K562 (cell line): ENCODE results near the gene ASCC2. TPM values are rescaled to one million over a fixed set of nuclear protein-coding genes. Genes with fewer than 3 reads are reported as not detected.

ENCODE experiments used
- ATF1 ChIP-seq, 2 experiments: fragments of 450-650 bp in 1 of 2; IDR thresholded peaks; 2 replicates each; pipeline ENCODE4 v1.6.1; 2016; ENCODE audit warnings: missing compliant biosample characterization in 1 of 2, missing genetic modification characterization in 1 of 2
- ATF6 ChIP-seq: sonication (generic); formaldehyde crosslinking; IDR thresholded peaks from 2 replicates; pipeline ENCODE4 v1.4.0; 2020; ENCODE audit warnings: mild to moderate bottlenecking, missing genetic modification reagents
- ATF7 ChIP-seq: fragments of 450-650 bp; IDR thresholded peaks from 2 replicates; pipeline ENCODE4 v1.7.1; 2014; ENCODE audit warnings: mild to moderate bottlenecking, moderate library complexity
- CBFA2T3 ChIP-seq: fragments of 450-650 bp; IDR thresholded peaks from 2 replicates; pipeline ENCODE4 v1.6.1; 2017
- CHD2 ChIP-seq: IDR thresholded peaks from 2 replicates; pipeline ENCODE4 v1.6.1; 2011; ENCODE audit warnings: low read depth, low read length
- E2F6 ChIP-seq, 2 experiments: IDR thresholded peaks; 2 replicates each; pipeline ENCODE4 v1.6.1; 2011; ENCODE audit warnings: borderline replicate concordance in 1 of 2, control low read depth in 1 of 2, low read depth in 1 of 2, low read length in 1 of 2, mild to moderate bottlenecking in 1 of 2, mixed read lengths in 1 of 2, moderate library complexity in 1 of 2; ENCODE audit not compliant: insufficient read depth in 1 of 2, insufficient read length in 1 of 2, poor library complexity in 1 of 2, severe bottlenecking in 1 of 2; ENCODE audit errors: extremely low read depth in 1 of 2
- FIP1L1 ChIP-seq: fragments of 200-400 bp; formaldehyde crosslinking; IDR thresholded peaks from 2 replicates; pipeline ENCODE4 v1.6.1; 2018; ENCODE audit warnings: mild to moderate bottlenecking, low read depth, low read length; ENCODE audit not compliant: poor library complexity, severe bottlenecking
- KDM1A ChIP-seq, 2 experiments: fragments of 450-650 bp; IDR thresholded peaks; 2 replicates each; pipeline ENCODE4 v1.6.1; 2016; ENCODE audit warnings: mild to moderate bottlenecking in 2 of 2
- MXI1 ChIP-seq: IDR thresholded peaks from 2 replicates; pipeline ENCODE4 v1.6.1; 2011; ENCODE audit warnings: low read depth, mild to moderate bottlenecking, improper control_type of control experiment, low read length
- PHF21A ChIP-seq: fragments of 450-650 bp; IDR thresholded peaks from 2 replicates; pipeline ENCODE4 v1.6.1; 2017; ENCODE audit warnings: low read depth, borderline replicate concordance
- POLR2B ChIP-seq: fragments of 450-650 bp; IDR thresholded peaks from 2 replicates; pipeline ENCODE4 v1.6.1; 2018; ENCODE audit warnings: low read depth; ENCODE audit not compliant: partially characterized antibody
- RBFOX2 ChIP-seq: fragments of 200-400 bp; formaldehyde crosslinking; IDR thresholded peaks from 2 replicates; pipeline ENCODE4 v1.6.1; 2017; ENCODE audit warnings: low read depth, mild to moderate bottlenecking, low read length, moderate library complexity
- XRCC4 ChIP-seq: IDR thresholded peaks from one replicate; pipeline ENCODE4 v1.6.1; 2011; ENCODE audit not compliant: insufficient read depth, insufficient read length; ENCODE audit errors: extremely low read depth
- ZNF75A ChIP-seq: fragments of 450-650 bp; formaldehyde crosslinking; IDR thresholded peaks from 2 replicates; pipeline ENCODE4 v1.4.0; 2020; ENCODE audit warnings: mild to moderate bottlenecking
- ZZZ3 ChIP-seq: fragments of 450-650 bp; IDR thresholded peaks from 2 replicates; pipeline ENCODE4 v1.6.1; 2016; ENCODE audit warnings: antibody characterized with exemption, mild to moderate bottlenecking, moderate library complexity
- polyA plus RNA-seq, 8 experiments: library from polyadenylated mRNA; depleted of rRNA in 4 of 8; stranded (reverse) in 5 of 8; unstranded in 3 of 8; fragments of >200 nt; fragmentation: Nextera tagmentation in 2 of 8; fragmentation: Illumina TruSeq in 1 of 8; extraction: Ambion mirVana in 2 of 8; extraction: Trizol in 1 of 8; gene quantifications; 2 replicates each; pipeline versions ENCODE4 v1.2.1 to v1.2.3, GENCODE V29; 2011 to 2014; ENCODE audit warnings: inconsistent platforms in 1 of 8, missing spikeins in 1 of 8
- total RNA-seq, 7 experiments: library from RNA; depleted of rRNA in 6 of 7; stranded (reverse); fragments of >200 nt in 6 of 7; fragmentation: Illumina TruSeq in 2 of 7; extraction: Trizol in 2 of 7; gene quantifications; 2 replicates each; pipeline versions ENCODE4 v1.2.1 to v1.2.3, GENCODE V29; 2011 to 2021; ENCODE audit warnings: low replicate concordance in 1 of 7
- TF ChIP-seq, protein P1 (sequence below): fragments of 250-450 bp; sonication (Bioruptor Pico); IDR thresholded peaks from 2 replicates; pipeline ENCODE4 v1.4.0; 2020
- TF ChIP-seq, protein P2 (sequence below), 2 experiments: fragments of 450-650 bp; conservative IDR thresholded peaks; 2 replicates each; pipeline ENCODE4 v1.6.1; 2017; ENCODE audit warnings: mild to moderate bottlenecking in 2 of 2, moderate library complexity in 2 of 2
- TF ChIP-seq, protein P3 (sequence below): sonication (generic); formaldehyde crosslinking; IDR thresholded peaks from 2 replicates; pipeline ENCODE4 v1.8.1; 2023; ENCODE audit warnings: mild to moderate bottlenecking, missing genetic modification reagents

Gene ASCC2
- total and polyA plus RNA-seq, 9 of the 15 experiments (the other 6 are each of a cell fraction or from before 2014, with no cell fraction given) = 4.0 to 46.7 (median 26.8) TPM

GRCh38 chr22:29837741-29838598 is at the start of gene ASCC2 (continued):
- TF ChIP-seq E2F6 (IDR thresholded peaks at IDR 0.05; ENCODE audit: borderline replicate concordance in 1 of 2, extremely low read depth in 1 of 2, insufficient read depth in 1 of 2, insufficient read length in 1 of 2, low read depth in 1 of 2, low read length in 1 of 2, poor library complexity in 1 of 2, severe bottlenecking in 1 of 2) (peak in 1 of 2 experiments; percentile 30), POLR2B (peak; percentile 76), XRCC4 (no peak), ATF1 (CRISPR knock-in tag; IDR thresholded peaks at IDR 0.05) (no peak), ATF1 (tag; IDR thresholded peaks at IDR 0.05) (peak; percentile 39), CHD2 (no peak), ATF7 (peak; percentile 73), ZNF75A (CRISPR knock-in tag) (no peak), ZZZ3 (no peak), CBFA2T3 (0 out of 2 replicates have a peak, but pooled peaks have one; percentile 2), KDM1A (IDR thresholded peaks at IDR 0.05) (peak in 1 of 2 experiments; percentile 40; a peak in 1 of 4 replicates), FIP1L1 (peak; percentile 39), MXI1 (no peak), RBFOX2 (peak; percentile 90), ATF6 (CRISPR knock-in tag) (peak; percentile 83; the same call in 1 of the 2 replicates), PHF21A (no peak)
- TF ChIP-seq, protein P1, sequence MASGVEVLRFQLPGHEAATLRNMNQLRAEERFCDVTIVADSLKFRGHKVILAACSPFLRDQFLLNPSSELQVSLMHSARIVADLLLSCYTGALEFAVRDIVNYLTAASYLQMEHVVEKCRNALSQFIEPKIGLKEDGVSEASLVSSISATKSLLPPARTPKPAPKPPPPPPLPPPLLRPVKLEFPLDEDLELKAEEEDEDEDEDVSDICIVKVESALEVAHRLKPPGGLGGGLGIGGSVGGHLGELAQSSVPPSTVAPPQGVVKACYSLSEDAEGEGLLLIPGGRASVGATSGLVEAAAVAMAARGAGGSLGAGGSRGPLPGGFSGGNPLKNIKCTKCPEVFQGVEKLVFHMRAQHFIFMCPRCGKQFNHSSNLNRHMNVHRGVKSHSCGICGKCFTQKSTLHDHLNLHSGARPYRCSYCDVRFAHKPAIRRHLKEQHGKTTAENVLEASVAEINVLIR (CRISPR knock-in tag) = no peak
- TF ChIP-seq, protein P2, sequence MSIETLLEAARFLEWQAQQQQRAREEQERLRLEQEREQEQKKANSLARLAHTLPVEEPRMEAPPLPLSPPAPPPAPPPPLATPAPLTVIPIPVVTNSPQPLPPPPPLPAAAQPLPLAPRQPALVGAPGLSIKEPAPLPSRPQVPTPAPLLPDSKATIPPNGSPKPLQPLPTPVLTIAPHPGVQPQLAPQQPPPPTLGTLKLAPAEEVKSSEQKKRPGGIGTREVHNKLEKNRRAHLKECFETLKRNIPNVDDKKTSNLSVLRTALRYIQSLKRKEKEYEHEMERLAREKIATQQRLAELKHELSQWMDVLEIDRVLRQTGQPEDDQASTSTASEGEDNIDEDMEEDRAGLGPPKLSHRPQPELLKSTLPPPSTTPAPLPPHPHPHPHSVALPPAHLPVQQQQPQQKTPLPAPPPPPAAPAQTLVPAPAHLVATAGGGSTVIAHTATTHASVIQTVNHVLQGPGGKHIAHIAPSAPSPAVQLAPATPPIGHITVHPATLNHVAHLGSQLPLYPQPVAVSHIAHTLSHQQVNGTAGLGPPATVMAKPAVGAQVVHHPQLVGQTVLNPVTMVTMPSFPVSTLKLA (conservative IDR thresholded peaks at IDR 0.05) = peak in 1 of 2 experiments; percentile 64; a peak in 2 of 4 replicates
- TF ChIP-seq, protein P3, sequence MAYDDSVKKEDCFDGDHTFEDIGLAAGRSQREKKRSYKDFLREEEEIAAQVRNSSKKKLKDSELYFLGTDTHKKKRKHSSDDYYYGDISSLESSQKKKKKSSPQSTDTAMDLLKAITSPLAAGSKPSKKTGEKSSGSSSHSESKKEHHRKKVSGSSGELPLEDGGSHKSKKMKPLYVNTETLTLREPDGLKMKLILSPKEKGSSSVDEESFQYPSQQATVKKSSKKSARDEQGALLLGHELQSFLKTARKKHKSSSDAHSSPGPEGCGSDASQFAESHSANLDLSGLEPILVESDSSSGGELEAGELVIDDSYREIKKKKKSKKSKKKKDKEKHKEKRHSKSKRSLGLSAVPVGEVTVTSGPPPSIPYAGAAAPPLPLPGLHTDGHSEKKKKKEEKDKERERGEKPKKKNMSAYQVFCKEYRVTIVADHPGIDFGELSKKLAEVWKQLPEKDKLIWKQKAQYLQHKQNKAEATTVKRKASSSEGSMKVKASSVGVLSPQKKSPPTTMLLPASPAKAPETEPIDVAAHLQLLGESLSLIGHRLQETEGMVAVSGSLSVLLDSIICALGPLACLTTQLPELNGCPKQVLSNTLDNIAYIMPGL (CRISPR knock-in tag) = 0 out of 2 replicates have a peak, but pooled peaks have one; percentile 53
